AG04450 (cell line): ENCODE data around the gene HPD. TPM values are rescaled to one million over a fixed set of nuclear protein-coding genes. Genes with fewer than 3 reads are reported as not detected.
A peak's percentile ranks its signal among the peaks of the same experiment; 100 is the strongest.

Source experiments
- CTCF ChIA-PET: fragments of 300-600, 350-600 bp; formaldehyde crosslinking; extraction: SDS; loops from one replicate; lab custom pipeline; 2022; ENCODE audit warnings: antibody characterized with exemption, inconsistent platforms; lab: Charles Lee
- POLR2A ChIA-PET: fragments of 350-600 bp; formaldehyde crosslinking; extraction: SDS; loops from one replicate; lab custom pipeline; 2021; ENCODE audit warnings: antibody characterized with exemption, inconsistent platforms; lab: Yijun Ruan, JAX
- DNase-seq: peaks from one replicate; pipeline ENCODE4 v3.0.0-alpha.2; 2011; ENCODE audit warnings: low read depth, low spot score
- H3K27ac ChIP-seq: one replicate; pipeline ENCODE4 v1.5.1; 2012; ENCODE audit warnings: low read depth, low read length, control low read depth
- H3K27me3 ChIP-seq: one replicate; pipeline ENCODE4 v1.6.0; 2012; ENCODE audit warnings: low read length; ENCODE audit not compliant: control insufficient read depth, insufficient read depth
- H3K4me3 ChIP-seq: 2 replicates; pipeline ENCODE4 v1.5.1; 2011; ENCODE audit warnings: mild to moderate bottlenecking, low read depth, low read length, control low read depth
- H3K9me3 ChIP-seq: 2 replicates; pipeline ENCODE4 v1.5.1; 2012; ENCODE audit warnings: low read length; ENCODE audit not compliant: control insufficient read depth, insufficient read depth
- polyA plus RNA-seq: library from polyadenylated mRNA; depleted of rRNA; stranded (reverse); fragments of >200 nt; gene quantifications from 2 replicates; pipeline ENCODE4 v1.2.3, GENCODE V29; 2011
- TF ChIP-seq, protein P1 (sequence below): IDR thresholded peaks from 2 replicates; pipeline ENCODE4 v1.5.1; 2011; ENCODE audit warnings: low read depth, low read length, control low read depth, inconsistent platforms

HPD gene
- polyA plus RNA-seq, 1 experiment: 0.05 TPM

DNA sequence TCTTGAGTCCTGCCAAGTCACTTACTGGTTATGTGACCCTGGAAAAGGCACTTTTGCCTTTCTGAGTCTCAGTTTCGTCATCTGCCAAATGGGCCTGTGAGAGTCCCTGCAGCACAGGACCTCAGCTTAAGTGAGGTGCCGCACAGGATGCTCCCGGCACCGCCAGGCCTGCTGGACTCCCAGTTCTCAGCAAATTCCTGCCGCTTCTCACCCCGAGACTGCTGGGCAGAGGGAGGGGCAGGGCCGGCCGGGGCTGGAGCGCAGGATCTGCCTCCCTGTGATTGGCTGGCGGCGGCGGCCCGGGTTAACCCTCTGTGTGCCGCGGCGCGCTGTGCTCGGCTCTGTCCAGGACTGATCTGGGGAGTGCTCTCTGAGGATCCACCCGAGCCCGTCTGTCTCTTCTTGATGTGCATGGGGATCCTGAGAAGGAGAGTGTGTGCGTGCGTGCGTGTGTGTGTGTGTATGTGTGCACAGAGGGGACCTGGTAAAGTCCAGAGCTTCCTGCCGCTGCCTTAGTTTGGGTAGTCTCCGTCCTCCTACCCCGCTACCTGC is 46.3 kb downstream of the HPD start:
- CTCF ChIA-PET: interaction anchor here (0.6 to 4.0 kb wide), 21 partner anchors 8 to 119 kb away, joined by 3 to 143 read pairs (median 5); partner anchors contain the start of genes PSMD9 and RHOF
- DNase-seq: no peak
- POLR2A ChIA-PET: interaction anchor here (0.7 to 2.6 kb wide), 5 partner anchors 12 to 76 kb away, joined by 3 to 58 read pairs (median 10); partner anchors contain the start of genes PSMD9 and RHOF
- no peaks in the 10 kb centered on the region for H3K27me3 ChIP-seq
- H3K27ac ChIP-seq: no peak overlapping the region
- H3K9me3 ChIP-seq: no peaks in the 10 kb centered on the region; the same call in 1 of the 2 replicates
- TF ChIP-seq, protein P1, sequence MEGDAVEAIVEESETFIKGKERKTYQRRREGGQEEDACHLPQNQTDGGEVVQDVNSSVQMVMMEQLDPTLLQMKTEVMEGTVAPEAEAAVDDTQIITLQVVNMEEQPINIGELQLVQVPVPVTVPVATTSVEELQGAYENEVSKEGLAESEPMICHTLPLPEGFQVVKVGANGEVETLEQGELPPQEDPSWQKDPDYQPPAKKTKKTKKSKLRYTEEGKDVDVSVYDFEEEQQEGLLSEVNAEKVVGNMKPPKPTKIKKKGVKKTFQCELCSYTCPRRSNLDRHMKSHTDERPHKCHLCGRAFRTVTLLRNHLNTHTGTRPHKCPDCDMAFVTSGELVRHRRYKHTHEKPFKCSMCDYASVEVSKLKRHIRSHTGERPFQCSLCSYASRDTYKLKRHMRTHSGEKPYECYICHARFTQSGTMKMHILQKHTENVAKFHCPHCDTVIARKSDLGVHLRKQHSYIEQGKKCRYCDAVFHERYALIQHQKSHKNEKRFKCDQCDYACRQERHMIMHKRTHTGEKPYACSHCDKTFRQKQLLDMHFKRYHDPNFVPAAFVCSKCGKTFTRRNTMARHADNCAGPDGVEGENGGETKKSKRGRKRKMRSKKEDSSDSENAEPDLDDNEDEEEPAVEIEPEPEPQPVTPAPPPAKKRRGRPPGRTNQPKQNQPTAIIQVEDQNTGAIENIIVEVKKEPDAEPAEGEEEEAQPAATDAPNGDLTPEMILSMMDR: no peak
- peak overlapping the region; percentile 77 for H3K4me3 ChIP-seq

DNA sequence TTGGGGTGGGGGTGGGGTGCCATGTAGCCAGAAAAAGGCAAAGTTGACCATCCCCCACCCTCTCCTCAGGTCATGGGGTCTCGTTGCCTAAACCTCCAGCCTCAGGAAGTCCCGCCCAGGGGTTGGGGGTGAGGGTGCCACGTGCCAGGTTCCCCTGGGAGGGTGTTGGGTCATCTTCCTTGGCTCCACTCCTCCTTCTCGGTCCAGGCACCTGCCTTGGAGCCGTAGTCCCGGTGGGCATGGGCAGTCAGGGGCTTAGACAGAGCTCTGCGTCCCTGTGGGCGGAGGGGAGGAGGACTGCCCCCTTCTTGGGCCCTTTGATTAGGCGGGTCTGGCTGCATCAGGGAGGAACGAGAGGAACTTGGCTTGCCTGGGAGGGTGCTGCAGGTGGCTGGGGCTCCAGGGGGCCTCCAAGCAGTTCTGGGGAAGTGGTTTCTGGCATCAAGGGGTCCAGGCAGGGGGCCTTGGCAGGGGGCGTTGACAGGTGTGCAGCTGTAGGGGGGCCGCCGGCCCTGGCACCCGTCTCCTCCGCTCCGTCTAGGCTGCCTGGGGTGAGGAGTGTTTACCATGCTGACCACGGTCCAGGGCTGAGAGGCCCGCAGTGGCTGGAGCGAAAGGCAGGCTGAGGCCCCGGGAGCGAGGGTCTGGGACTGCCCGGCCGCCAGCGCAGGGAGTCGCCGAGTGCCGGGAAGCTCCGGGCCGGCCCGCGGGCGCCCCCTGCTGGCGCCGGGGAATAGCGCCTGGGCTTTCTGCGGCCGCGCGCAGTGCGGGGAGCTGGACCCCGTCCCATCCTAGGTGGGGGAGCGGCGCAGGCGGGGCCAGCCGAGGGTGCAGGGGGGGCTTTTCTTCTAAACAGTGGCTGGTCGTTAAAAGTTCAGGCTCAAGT is 47.0 kb downstream of the HPD start:
- no peak for DNase-seq
- ChIA-PET POLR2A (interaction anchor here (0.7 to 2.6 kb wide), 5 partner anchors 11 to 77 kb away, joined by 3 to 58 read pairs (median 10); partner anchors contain the start of genes PSMD9 and RHOF), CTCF (interaction anchor here (0.6 to 4.0 kb wide), 24 partner anchors 9 to 176 kb away, joined by 3 to 143 read pairs (median 4); partner anchors contain the start of genes PSMD9 and RHOF)
- Histone ChIP-seq H3K9me3 (no peaks in the 10 kb centered on the region; the same call in 1 of the 2 replicates), H3K4me3 (peak overlapping the region; percentile 77), H3K27ac (peak overlapping the region; percentile 61), H3K27me3 (no peaks in the 10 kb centered on the region)
- TF ChIP-seq, protein P1: peak; percentile 77

DNA sequence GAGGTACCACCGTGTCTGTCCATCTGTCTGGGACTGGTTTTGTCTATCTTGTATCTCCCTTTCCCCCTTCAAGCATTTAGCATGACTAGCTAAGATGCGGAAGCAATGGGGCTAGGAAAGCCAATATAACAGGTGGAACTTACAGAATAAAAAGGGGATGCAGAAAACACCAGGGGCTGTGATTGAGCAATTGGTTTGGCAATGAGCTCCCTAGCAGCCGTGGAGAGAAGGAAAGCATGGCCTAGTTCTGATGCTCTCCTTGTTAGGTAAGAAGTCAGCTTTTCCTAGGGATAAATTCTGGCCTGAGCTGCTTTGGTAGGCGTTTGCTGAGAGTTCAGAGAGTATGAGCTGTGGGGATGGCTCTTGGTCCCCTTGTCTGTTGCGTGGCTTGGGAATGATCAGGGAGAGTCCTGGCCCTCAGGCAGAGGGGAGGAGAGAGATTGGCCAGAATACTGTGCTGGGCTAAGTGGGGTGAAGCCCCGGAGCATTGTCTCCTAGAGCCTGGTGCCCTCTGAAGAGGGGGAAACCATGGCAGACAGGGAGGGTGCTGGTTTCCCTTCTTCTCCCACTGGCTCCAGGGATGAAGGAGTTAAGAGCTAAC is 47.7 kb downstream of the HPD start:
- POLR2A ChIA-PET: interaction anchor here (2.4 to 2.6 kb wide), 2 partner anchors 10 to 16 kb away, joined by 52 to 58 read pairs; partner anchors contain the start of gene RHOF
- CTCF ChIA-PET: interaction anchor here (0.6 to 4.0 kb wide), 15 partner anchors 9 to 175 kb away, joined by 3 to 143 read pairs (median 5); partner anchors contain the start of genes PSMD9 and RHOF
- TF ChIP-seq, protein P1: no peak

DNA sequence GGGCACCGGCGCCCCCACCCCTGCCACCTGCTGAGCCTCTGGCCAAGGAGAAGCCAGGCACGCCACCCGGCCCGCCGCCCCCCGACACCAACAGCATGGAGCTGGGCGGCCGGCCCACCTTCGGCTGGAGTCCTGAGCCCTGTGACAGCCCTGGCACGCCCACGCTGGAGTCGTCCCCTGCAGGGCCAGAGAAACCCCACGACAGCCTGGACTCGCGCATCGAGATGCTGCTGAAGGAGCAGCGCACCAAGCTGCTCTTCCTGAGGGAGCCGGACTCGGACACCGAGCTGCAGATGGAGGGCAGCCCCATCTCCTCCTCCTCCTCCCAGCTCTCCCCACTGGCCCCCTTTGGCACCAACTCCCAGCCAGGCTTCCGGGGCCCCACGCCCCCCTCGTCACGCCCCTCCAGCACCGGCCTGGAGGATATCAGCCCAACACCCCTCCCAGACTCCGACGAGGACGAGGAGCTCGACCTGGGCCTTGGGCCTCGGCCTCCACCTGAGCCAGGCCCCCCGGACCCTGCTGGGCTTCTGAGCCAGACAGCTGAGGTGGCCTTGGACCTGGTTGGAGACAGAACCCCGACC is 48.3 kb downstream of the HPD start:
- Histone ChIP-seq H3K4me3 (no peak overlapping the region; the same call in 1 of the 2 replicates), H3K27ac (no peak overlapping the region), H3K27me3 (no peaks in the 10 kb centered on the region), H3K9me3 (no peaks in the 10 kb centered on the region; the same call in 1 of the 2 replicates)
- ChIA-PET CTCF (interaction anchor here (0.9 to 4.0 kb wide), 6 partner anchors 14 to 78 kb away, joined by 3 to 143 read pairs (median 6); partner anchors contain the start of genes PSMD9 and RHOF), POLR2A (interaction anchor here (2.4 to 2.6 kb wide), 2 partner anchors 10 to 15 kb away, joined by 52 to 58 read pairs; partner anchors contain the start of gene RHOF)
- TF ChIP-seq, protein P1: no peak
- no peak for DNase-seq

More for the DNA sequence above, 47.7 kb downstream of the HPD start:
- peak overlapping the region; percentile 61 for H3K27ac ChIP-seq
- DNase-seq: no peak
- H3K4me3 ChIP-seq: peak overlapping the region; percentile 77
- H3K9me3 ChIP-seq: no peaks in the 10 kb centered on the region; the same call in 1 of the 2 replicates
- H3K27me3 ChIP-seq: no peaks in the 10 kb centered on the region
